IMR-90 (cell line): ENCODE results near the gene GGACT. TPM values are rescaled to one million over a fixed set of nuclear protein-coding genes. Genes with fewer than 3 reads are reported as not detected.

Source experiments
- ATAC-seq: fragments of 200-7000 bp; cut with Tn5 transposase; 2 replicates; pipeline ENCODE4 v1.9.1; 2020; ENCODE audit warnings: low read depth, mild to moderate bottlenecking, moderate library complexity
- BruUV-seq: library from RNA; stranded (reverse); fragments of 400-500 nt; replicated peaks from 2 replicates; lab custom pipeline; 2021; lab: Mats Ljungman, UMichigan
- CTCF ChIA-PET: fragments of 300-600 bp; formaldehyde crosslinking; extraction: SDS; loops from one replicate; lab custom pipeline; 2021; ENCODE audit warnings: antibody characterized with exemption; lab: Yijun Ruan, JAX
- POLR2A ChIA-PET: fragments of 300-600 bp; sonication (Branson Sonifier 250); formaldehyde crosslinking; loops from one replicate; lab custom pipeline; 2022; ENCODE audit warnings: antibody characterized with exemption; ENCODE audit not compliant: unreplicated experiment; lab: Charles Lee
- DNase-seq: peaks from one replicate; pipeline ENCODE4 v3.0.0; 2013
- H2AFZ ChIP-seq: replicated peaks from 2 replicates; pipeline ENCODE3; 2013; ENCODE audit warnings: low read length, mild to moderate bottlenecking; ENCODE audit not compliant: poor library complexity
- H2AK5ac ChIP-seq: 2 replicates; pipeline ENCODE4 v1.6.1; 2013; ENCODE audit warnings: low read depth, low read length, inconsistent platforms
- H2AK9ac ChIP-seq: replicated peaks from 2 replicates; pipeline ENCODE3; 2013; ENCODE audit warnings: mild to moderate bottlenecking, low read depth, low read length, moderate library complexity; ENCODE audit not compliant: poor library complexity
- H2BK120ac ChIP-seq: 2 replicates; pipeline ENCODE4 v1.6.1; 2013; ENCODE audit warnings: low read depth, low read length, inconsistent platforms
- H2BK15ac ChIP-seq: 3 replicates; pipeline ENCODE4 v1.6.1; 2013; ENCODE audit warnings: low read depth, low read length, inconsistent platforms
- H2BK20ac ChIP-seq: 2 replicates; pipeline ENCODE4 v1.6.1; 2013; ENCODE audit warnings: low read depth, mild to moderate bottlenecking, inconsistent platforms, low read length, moderate library complexity
- H2BK5ac ChIP-seq: 2 replicates; pipeline ENCODE4 v1.6.1; 2013; ENCODE audit warnings: mild to moderate bottlenecking, low read depth, low read length, inconsistent platforms; ENCODE audit not compliant: poor library complexity, severe bottlenecking
- H3K14ac ChIP-seq: replicated peaks from 2 replicates; pipeline ENCODE4 v1.6.1; 2013; ENCODE audit warnings: low read depth, low read length, inconsistent platforms
- H3K18ac ChIP-seq: 2 replicates; pipeline ENCODE4 v1.6.1; 2013; ENCODE audit warnings: low read depth, low read length, control low read depth
- H3K23ac ChIP-seq: 2 replicates; pipeline ENCODE4 v1.6.1; 2013; ENCODE audit warnings: low read depth, low read length, inconsistent platforms
- H3K27ac ChIP-seq: 2 replicates; pipeline ENCODE4 v1.5.1; 2013; ENCODE audit warnings: mild to moderate bottlenecking, control low read depth, low read length; ENCODE audit not compliant: insufficient read depth
- H3K27me3 ChIP-seq: 2 replicates; pipeline ENCODE4 v1.6.1; 2013; ENCODE audit warnings: low read length; ENCODE audit not compliant: control insufficient read depth, insufficient read depth
- H3K36me3 ChIP-seq: 2 replicates; pipeline ENCODE4 v1.6.1; 2013; ENCODE audit warnings: low read length, mixed read lengths; ENCODE audit not compliant: control insufficient read depth, insufficient read depth
- H3K4ac ChIP-seq: 2 replicates; pipeline ENCODE4 v1.6.1; 2013; ENCODE audit warnings: low read depth, low read length, inconsistent platforms
- H3K4me1 ChIP-seq: 2 replicates; pipeline ENCODE4 v1.6.1; 2013; ENCODE audit warnings: low read length, mixed read lengths; ENCODE audit not compliant: control insufficient read depth, insufficient read depth
- H3K4me2 ChIP-seq: 2 replicates; pipeline ENCODE4 v1.6.1; 2013; ENCODE audit warnings: low read depth, mild to moderate bottlenecking, control low read depth, low read length, moderate library complexity
- H3K4me3 ChIP-seq: 2 replicates; pipeline ENCODE4 v1.5.1; 2013; ENCODE audit warnings: low read depth, mild to moderate bottlenecking, control low read depth, low read length, moderate library complexity; ENCODE audit not compliant: insufficient read depth
- H3K56ac ChIP-seq: 2 replicates; pipeline ENCODE4 v1.6.1; 2013; ENCODE audit warnings: low read length, inconsistent platforms; ENCODE audit not compliant: insufficient read depth; ENCODE audit errors: extremely low read depth
- H3K79me1 ChIP-seq, 2 experiments: 2 replicates each; pipeline ENCODE4 v1.6.1; 2013; ENCODE audit warnings: low read length in 2 of 2, inconsistent platforms in 1 of 2, low read depth in 1 of 2
- H3K9ac ChIP-seq: 2 replicates; pipeline ENCODE4 v1.6.1; 2013; ENCODE audit warnings: low read depth, low read length, control low read depth
- H3K9me1 ChIP-seq: 2 replicates; pipeline ENCODE4 v1.6.1; 2013; ENCODE audit warnings: low read length, inconsistent platforms; ENCODE audit not compliant: insufficient read depth
- H3K9me3 ChIP-seq: 2 replicates; pipeline ENCODE4 v1.6.1; 2013; ENCODE audit warnings: low read length; ENCODE audit not compliant: control insufficient read depth, insufficient read depth
- H4K20me1 ChIP-seq: 2 replicates; pipeline ENCODE4 v1.6.1; 2013; ENCODE audit warnings: low read length, inconsistent platforms; ENCODE audit not compliant: insufficient read depth
- H4K5ac ChIP-seq: 2 replicates; pipeline ENCODE4 v1.6.1; 2013; ENCODE audit warnings: mild to moderate bottlenecking, low read depth, low read length, control low read depth
- H4K8ac ChIP-seq, 2 experiments: 2 replicates each; pipeline ENCODE4 v1.6.1; 2013; ENCODE audit warnings: low read depth in 2 of 2, low read length in 2 of 2, control low read depth in 1 of 2, inconsistent platforms in 1 of 2
- H4K91ac ChIP-seq: 2 replicates; pipeline ENCODE4 v1.6.1; 2013; ENCODE audit warnings: low read depth, low read length, inconsistent platforms; ENCODE audit not compliant: insufficient read depth
- BHLHE40 ChIP-seq: fragments of 150-350 bp; IDR thresholded peaks from 2 replicates; pipeline ENCODE4 v1.6.1; 2016; ENCODE audit warnings: mild to moderate bottlenecking, low read depth, low read length
- CHD1 ChIP-seq: IDR thresholded peaks from 2 replicates; pipeline ENCODE4 v1.6.1; 2012; ENCODE audit warnings: low read depth, low read length, improper control_type of control experiment
- CTCF ChIP-seq: conservative IDR thresholded peaks from 2 replicates; pipeline ENCODE4 v1.5.1; 2012; ENCODE audit warnings: mild to moderate bottlenecking, low read depth, low read length, improper control_type of control experiment
- FOS ChIP-seq: fragments of 150-350 bp; IDR thresholded peaks from 2 replicates; pipeline ENCODE4 v1.6.1; 2016; ENCODE audit warnings: low read depth, low read length
- MAFK ChIP-seq: IDR thresholded peaks from 2 replicates; pipeline ENCODE4 v1.6.1; 2012; ENCODE audit warnings: low read depth, low read length, improper control_type of control experiment
- MAZ ChIP-seq: IDR thresholded peaks from 2 replicates; pipeline ENCODE4 v1.6.1; 2012; ENCODE audit warnings: low read depth, mild to moderate bottlenecking, low read length, improper control_type of control experiment, moderate library complexity, borderline replicate concordance
- MXI1 ChIP-seq: IDR thresholded peaks from 2 replicates; pipeline ENCODE4 v1.6.1; 2012; ENCODE audit warnings: low read depth, mild to moderate bottlenecking, low read length, moderate library complexity, borderline replicate concordance
- NFE2L2 ChIP-seq: fragments of 150-350 bp; IDR thresholded peaks from 2 replicates; pipeline ENCODE4 v1.6.1; 2016; ENCODE audit warnings: low read depth, mild to moderate bottlenecking, low read length
- POLR2A ChIP-seq: IDR thresholded peaks from 2 replicates; pipeline ENCODE4 v1.6.1; 2012; ENCODE audit warnings: mild to moderate bottlenecking, low read depth, low read length
- RAD21 ChIP-seq: IDR thresholded peaks from 2 replicates; pipeline ENCODE4 v1.6.1; 2012; ENCODE audit warnings: low read length, improper control_type of control experiment
- RCOR1 ChIP-seq: IDR thresholded peaks from 2 replicates; pipeline ENCODE4 v1.6.1; 2012; ENCODE audit warnings: mild to moderate bottlenecking, low read length, improper control_type of control experiment; ENCODE audit not compliant: insufficient replicate concordance
- RFX5 ChIP-seq: IDR thresholded peaks from 2 replicates; pipeline ENCODE4 v1.8.0; 2012; ENCODE audit warnings: low read depth, mild to moderate bottlenecking, low read length, moderate library complexity
- WGBS, 2 experiments: methylation state at CpG; one replicate each; pipeline versions ENCODE4 v1.1.5 to v1.1.7; 2013; ENCODE audit warnings: missing lambda C conversion rate in 2 of 2; ENCODE audit not compliant: insufficient read length in 1 of 2; ENCODE audit errors: extremely low coverage in 2 of 2; 5-methylcytosine and 5-hydroxymethylcytosine counted together
- dilution Hi-C: fragments of 300-500 bp; cut with HindIII; formaldehyde crosslinking; loops from one replicate; pipeline ENCODE4 v1.14.3; 2018; ENCODE audit warnings: low sequenced_read_pairs; ENCODE audit not compliant: unreplicated experiment
- in situ Hi-C: fragments of 300-500 bp; cut with MboI; formaldehyde crosslinking; loops from 3 replicates; pipeline ENCODE4 v1.14.3; 2019; ENCODE audit warnings: low sequenced_read_pairs, inconsistent platforms, mixed read lengths
- intact Hi-C: fragments of 100-400 bp; cut with micrococcal nuclease; formaldehyde crosslinking; loops from 2 replicates; pipeline ENCODE4 v1.10.0; 2022
- polyA plus RNA-seq, 3 experiments: library from polyadenylated mRNA; depleted of rRNA; stranded (reverse); fragments of >200 nt; gene quantifications; 2 replicates each; pipeline ENCODE4 v1.2.3, GENCODE V29; 2012; ENCODE audit warnings: low replicate concordance in 1 of 3
- total RNA-seq: library from RNA; depleted of rRNA; stranded (reverse); fragments of >200 nt; gene quantifications from 2 replicates; pipeline ENCODE4 v1.2.3, GENCODE V29; 2012
- TF ChIP-seq, protein P1 (sequence below): fragments of 150-350 bp; IDR thresholded peaks from 2 replicates; pipeline ENCODE4 v1.6.1; 2016; ENCODE audit warnings: low read depth, mild to moderate bottlenecking, low read length, moderate library complexity, borderline replicate concordance
- TF ChIP-seq, protein P2 (sequence below): fragments of 150-350 bp; IDR thresholded peaks from 2 replicates; pipeline ENCODE4 v1.6.1; 2017; ENCODE audit warnings: mild to moderate bottlenecking, antibody characterized with exemption, low read length, low read depth

GGACT gene
- total and polyA plus RNA-seq, 2 of the 4 experiments (the other 2 are of a cell fraction): 2.0 to 2.6 TPM

GRCh38 chr13:100534911-100535310 is 53.7 kb downstream of the GGACT start:
- Histone ChIP-seq H2BK120ac (no peak overlapping the region), H2BK15ac (no peak overlapping the region), H3K9me3 (no peaks in the 10 kb centered on the region), H2BK5ac (no peak overlapping the region), H3K27ac (no peak overlapping the region), H3K23ac (no peak overlapping the region), H3K14ac (no peak overlapping the region), H3K56ac (no peak overlapping the region), H4K8ac (no peak overlapping the region), H2AK5ac (no peak overlapping the region), H3K4me1 (peaks cover 2% of the 10 kb centered on the region), H3K36me3 (no peaks in the 10 kb centered on the region; the same call in none of the 2 replicates), H4K5ac (no peak overlapping the region), H3K9me1 (no peaks in the 10 kb centered on the region; the same call in 1 of the 2 replicates), H2AFZ (no peak overlapping the region), H3K4me3 (no peak overlapping the region), H4K91ac (no peak overlapping the region), H4K20me1 (no peaks in the 10 kb centered on the region), H3K4me2 (no peak overlapping the region), H2BK20ac (no peak overlapping the region), H3K18ac (no peak overlapping the region), H3K4ac (no peak overlapping the region), H3K9ac (no peak overlapping the region), H3K27me3 (no peaks in the 10 kb centered on the region), H2AK9ac (no peak overlapping the region), H3K79me1 (no peaks in the 10 kb centered on the region)
- ATAC-seq (no peak), DNase-seq (no peak)
- in situ Hi-C loops: loop anchor here (10.0 kb wide), 1 partner anchor 620 kb away; no protein-coding TSS in a partner anchor
- dilution Hi-C loops: no loop called here
- TF ChIP-seq MAZ: no peak
- TF ChIP-seq CHD1: no peak
- TF ChIP-seq, protein P1, sequence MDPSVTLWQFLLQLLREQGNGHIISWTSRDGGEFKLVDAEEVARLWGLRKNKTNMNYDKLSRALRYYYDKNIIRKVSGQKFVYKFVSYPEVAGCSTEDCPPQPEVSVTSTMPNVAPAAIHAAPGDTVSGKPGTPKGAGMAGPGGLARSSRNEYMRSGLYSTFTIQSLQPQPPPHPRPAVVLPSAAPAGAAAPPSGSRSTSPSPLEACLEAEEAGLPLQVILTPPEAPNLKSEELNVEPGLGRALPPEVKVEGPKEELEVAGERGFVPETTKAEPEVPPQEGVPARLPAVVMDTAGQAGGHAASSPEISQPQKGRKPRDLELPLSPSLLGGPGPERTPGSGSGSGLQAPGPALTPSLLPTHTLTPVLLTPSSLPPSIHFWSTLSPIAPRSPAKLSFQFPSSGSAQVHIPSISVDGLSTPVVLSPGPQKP: no peak
- no peak for TF ChIP-seq BHLHE40
- no peak for TF ChIP-seq CTCF
- TF ChIP-seq, protein P2, sequence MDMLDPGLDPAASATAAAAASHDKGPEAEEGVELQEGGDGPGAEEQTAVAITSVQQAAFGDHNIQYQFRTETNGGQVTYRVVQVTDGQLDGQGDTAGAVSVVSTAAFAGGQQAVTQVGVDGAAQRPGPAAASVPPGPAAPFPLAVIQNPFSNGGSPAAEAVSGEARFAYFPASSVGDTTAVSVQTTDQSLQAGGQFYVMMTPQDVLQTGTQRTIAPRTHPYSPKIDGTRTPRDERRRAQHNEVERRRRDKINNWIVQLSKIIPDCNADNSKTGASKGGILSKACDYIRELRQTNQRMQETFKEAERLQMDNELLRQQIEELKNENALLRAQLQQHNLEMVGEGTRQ: no peak
- no peak for TF ChIP-seq RAD21
- no peak for TF ChIP-seq POLR2A
- TF ChIP-seq RCOR1: no peak
- TF ChIP-seq MXI1: no peak
- TF ChIP-seq MAFK: no peak
- TF ChIP-seq RFX5: no peak
- TF ChIP-seq NFE2L2: no peak
- no peak for TF ChIP-seq FOS
- 63% methylated on average over 2 of the region's 6 CpGs; no CpG with 5 or more reads in 1 of the 2 experiments for WGBS, 2 experiments
- intact Hi-C loops: no loop called here
- ChIA-PET POLR2A (no interaction called here), CTCF (no interaction called here)
- BruUV-seq: no TSS peak
